Mesodermal cell (in vitro differentiated cells): ENCODE measurements around the gene VASN.
"Not testable (repeated sequence)": the region's sequence is repeated elsewhere in the genome, so short reads cannot be mapped to it uniquely, and the experiment has no call there.

ENCODE experiments used
- H3K27ac ChIP-seq: 2 replicates; pipeline ENCODE4 v1.7.0; 2013; ENCODE audit warnings: mild to moderate bottlenecking, low read depth, low read length, moderate library complexity; ENCODE audit not compliant: severe bottlenecking
- H3K36me3 ChIP-seq: 2 replicates; pipeline ENCODE4 v1.7.1; 2013; ENCODE audit warnings: mild to moderate bottlenecking, low read length, moderate library complexity; ENCODE audit not compliant: control insufficient read depth, insufficient read depth
- H3K4me1 ChIP-seq: one replicate; pipeline ENCODE4 v1.7.1; 2013; ENCODE audit warnings: mild to moderate bottlenecking, low read length; ENCODE audit not compliant: insufficient read depth, control insufficient read depth, poor library complexity, severe bottlenecking
- H3K4me3 ChIP-seq: 2 replicates; pipeline ENCODE4 v1.7.0; 2013; ENCODE audit warnings: low read length, control low read depth, mild to moderate bottlenecking; ENCODE audit not compliant: insufficient read depth, poor library complexity, severe bottlenecking; ENCODE audit errors: extremely low read depth
- H3K9me3 ChIP-seq: 2 replicates; pipeline ENCODE4 v1.7.1; 2013; ENCODE audit warnings: mild to moderate bottlenecking, low read length, moderate library complexity; ENCODE audit not compliant: control insufficient read depth
- WGBS, 2 experiments: methylation state at CpG; one replicate each; pipeline ENCODE4 v1.1.5; 2013; ENCODE audit warnings: missing lambda C conversion rate in 2 of 2; ENCODE audit not compliant: insufficient coverage in 2 of 2; 5-methylcytosine and 5-hydroxymethylcytosine counted together

Gene VASN

GRCh38 chr16:4393850-4394249 lies 22.2 kb downstream of the VASN start:
- H3K4me3 ChIP-seq, H3K9me3 ChIP-seq, H3K27ac ChIP-seq: not testable (repeated sequence)
- H3K36me3 ChIP-seq, result peaks cover 12% of the 10 kb centered on the region
- peaks cover 30% of the 10 kb centered on the region for H3K4me1 ChIP-seq
- 94 to 96% methylated on average over 10 to 12 of the region's 15 CpGs for WGBS, 2 experiments

DNA sequence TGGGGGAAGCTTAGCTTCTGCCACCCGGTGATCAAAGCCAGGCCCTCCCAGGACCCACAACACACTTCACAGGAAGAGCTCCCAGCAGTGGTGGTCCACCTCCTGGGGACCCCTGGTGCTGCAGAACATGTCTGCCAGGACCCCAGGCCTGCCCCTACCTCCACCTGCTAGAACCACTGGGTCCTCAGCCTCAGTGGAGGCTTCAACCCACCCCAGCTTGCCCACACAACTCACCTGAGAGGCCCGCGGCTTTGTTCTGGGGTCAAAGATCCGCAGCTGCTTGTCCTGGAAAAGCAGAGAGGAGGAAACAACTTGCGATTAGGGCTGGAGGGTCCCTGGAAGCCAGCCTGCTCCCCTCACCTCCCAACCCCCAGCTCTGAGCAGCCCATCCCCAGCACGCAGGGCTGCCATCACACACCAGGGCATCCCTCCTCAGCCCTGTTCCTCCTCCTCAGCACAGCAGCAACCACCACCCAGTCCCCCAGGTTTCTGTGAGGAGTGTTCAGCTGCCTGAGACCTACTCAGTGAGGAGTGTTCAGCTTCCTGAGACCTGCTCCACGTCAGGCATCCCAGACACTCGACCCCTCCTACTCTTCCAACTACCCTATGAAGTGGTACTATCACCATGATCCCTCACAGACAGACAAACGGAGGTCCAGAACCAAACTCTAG lies 23.5 kb downstream of the VASN start:
- no peak overlapping the region for H3K4me3 ChIP-seq
- peak overlapping the region; percentile 72 for H3K27ac ChIP-seq
- no peaks in the 10 kb centered on the region for H3K9me3 ChIP-seq
- H3K4me1 ChIP-seq, result peaks cover 20% of the 10 kb centered on the region
- H3K36me3 ChIP-seq, result peaks cover 15% of the 10 kb centered on the region
- WGBS, 2 experiments, result 56 to 79% methylated on average over 4 to 8 of the region's 9 CpGs

DNA sequence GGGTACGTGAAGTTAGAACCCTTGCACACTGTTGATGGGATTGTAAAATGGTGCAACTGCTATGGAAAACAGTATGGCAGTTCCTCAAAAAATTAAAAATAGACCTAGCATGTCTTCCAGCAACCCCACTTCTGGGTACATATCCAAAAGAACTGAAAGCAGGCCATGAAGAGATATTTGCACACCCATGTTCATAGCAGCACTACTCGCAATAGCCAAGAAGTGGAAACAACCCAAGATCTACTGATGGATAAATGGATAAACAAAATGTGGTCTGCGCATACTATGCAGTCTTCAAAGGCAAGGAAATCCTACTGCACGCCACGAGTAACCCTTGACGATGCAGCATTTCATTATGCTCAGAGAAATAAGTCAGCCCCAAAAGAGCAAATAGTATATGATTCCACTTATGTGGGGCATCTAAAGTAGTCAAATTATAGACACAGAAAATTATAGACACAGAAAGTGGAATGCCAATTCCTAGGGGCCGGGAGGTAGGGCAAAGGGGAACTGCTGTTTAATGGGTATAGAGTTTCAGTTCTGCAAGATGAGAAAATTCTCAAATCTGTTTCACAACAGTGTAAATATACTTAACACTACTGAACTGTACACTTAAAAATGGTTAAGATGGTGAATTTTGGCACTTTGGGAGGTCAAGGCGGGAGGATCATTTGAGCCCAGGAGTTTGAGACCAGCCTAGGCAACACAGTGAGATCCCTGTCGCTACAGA lies 27.5 kb downstream of the VASN start:
- 77 to 89% methylated on average over 3 to 8 of the region's 9 CpGs for WGBS, 2 experiments
- Histone ChIP-seq H3K4me1 (no peaks in the 10 kb centered on the region), H3K27ac (no peak overlapping the region), H3K36me3 (peaks cover 31% of the 10 kb centered on the region), H3K4me3 (no peak overlapping the region), H3K9me3 (no peaks in the 10 kb centered on the region)

GRCh38 chr16:4401094-4401501 lies 29.4 kb downstream of the VASN start:
- Histone ChIP-seq H3K4me3 (no peak overlapping the region), H3K27ac (no peak overlapping the region), H3K36me3 (peaks cover 26% of the 10 kb centered on the region), H3K4me1 (no peaks in the 10 kb centered on the region), H3K9me3 (no peaks in the 10 kb centered on the region)
- WGBS, 2 experiments, result 93% methylated on average over 10 of the region's 12 CpGs

DNA sequence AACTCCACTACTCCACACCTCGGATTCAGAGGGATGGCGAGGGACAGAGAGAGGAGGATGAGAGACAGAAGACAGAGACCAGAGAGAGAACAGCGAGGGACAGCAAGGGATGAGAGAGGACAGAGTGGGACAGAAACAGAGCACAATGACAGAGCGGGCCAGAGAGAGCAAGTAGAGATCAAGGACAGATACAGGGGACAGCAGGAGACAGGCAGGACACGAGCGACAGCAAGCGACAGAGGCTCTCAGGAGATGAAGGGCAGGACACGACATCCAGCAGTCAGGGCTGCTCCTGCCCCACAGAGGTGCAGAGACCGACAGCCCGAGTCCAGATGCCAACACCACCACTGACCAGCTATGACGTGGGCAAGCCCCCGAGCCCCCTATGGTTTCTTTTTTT lies 29.9 kb downstream of the VASN start:
- Histone ChIP-seq H3K27ac (no peak overlapping the region), H3K4me3 (no peak overlapping the region), H3K4me1 (no peaks in the 10 kb centered on the region), H3K9me3 (no peaks in the 10 kb centered on the region), H3K36me3 (peaks cover 30% of the 10 kb centered on the region)
- 91 to 93% methylated on average over 8 to 9 of the region's 12 CpGs for WGBS, 2 experiments

- H3K36me3 ChIP-seq, result peaks cover 38% of the 10 kb centered on the region
- no peak overlapping the region for H3K4me3 ChIP-seq
- H3K4me1 ChIP-seq, result no peaks in the 10 kb centered on the region
- 33 to 47% methylated on average over 22 to 23 of the region's 29 CpGs for WGBS, 2 experiments
- H3K27ac ChIP-seq, result no peak overlapping the region
- no peaks in the 10 kb centered on the region for H3K9me3 ChIP-seq
These were observed 30.9 kb downstream of the VASN start for GRCh38 chr16:4402439-4403132.

DNA sequence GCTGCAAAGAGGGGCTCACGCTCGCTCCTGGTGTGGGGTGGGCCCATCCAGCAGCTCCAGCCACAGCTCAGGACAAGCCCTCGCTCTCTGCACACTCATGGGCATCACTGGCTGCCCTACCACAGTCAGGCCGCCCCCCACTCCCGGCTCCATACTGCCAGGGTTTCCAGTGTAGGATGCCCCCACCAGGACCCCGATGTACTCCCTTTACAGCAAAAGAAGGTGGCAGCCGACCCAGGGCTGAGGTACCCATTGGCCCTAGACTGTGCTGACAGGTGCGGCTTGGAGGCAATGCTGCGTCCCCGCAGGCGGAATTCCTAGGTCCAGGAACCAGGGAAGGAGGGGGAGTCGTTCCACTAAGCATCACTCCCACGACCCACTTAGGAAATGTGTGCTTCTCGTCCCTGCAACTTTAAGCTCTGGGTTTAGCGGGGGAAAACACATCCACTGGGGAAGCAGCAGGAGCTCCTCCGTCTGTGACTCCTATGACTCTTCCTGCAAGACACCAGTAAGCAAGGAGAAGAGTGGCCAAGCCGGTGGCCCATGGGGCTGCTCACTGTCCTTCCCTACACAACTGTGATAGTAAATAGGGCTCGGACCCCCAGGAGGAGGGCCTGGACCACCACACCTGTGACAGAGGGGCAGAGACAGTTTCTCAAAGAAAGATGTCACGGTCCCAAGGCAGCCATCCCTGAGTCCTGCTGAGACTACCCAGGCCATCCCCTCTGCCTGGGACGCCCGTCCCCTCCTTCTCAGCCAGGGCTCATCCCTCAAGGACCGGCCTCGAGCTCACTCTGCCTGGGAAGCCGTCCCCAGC lies 31.7 kb downstream of the VASN start:
- no peaks in the 10 kb centered on the region for H3K9me3 ChIP-seq
- WGBS, 2 experiments, result 88 to 89% methylated on average over 22 of the region's 24 CpGs
- no peak overlapping the region for H3K4me3 ChIP-seq
- peaks cover 39% of the 10 kb centered on the region for H3K36me3 ChIP-seq
- H3K4me1 ChIP-seq, result no peaks in the 10 kb centered on the region
- no peak overlapping the region for H3K27ac ChIP-seq

DNA sequence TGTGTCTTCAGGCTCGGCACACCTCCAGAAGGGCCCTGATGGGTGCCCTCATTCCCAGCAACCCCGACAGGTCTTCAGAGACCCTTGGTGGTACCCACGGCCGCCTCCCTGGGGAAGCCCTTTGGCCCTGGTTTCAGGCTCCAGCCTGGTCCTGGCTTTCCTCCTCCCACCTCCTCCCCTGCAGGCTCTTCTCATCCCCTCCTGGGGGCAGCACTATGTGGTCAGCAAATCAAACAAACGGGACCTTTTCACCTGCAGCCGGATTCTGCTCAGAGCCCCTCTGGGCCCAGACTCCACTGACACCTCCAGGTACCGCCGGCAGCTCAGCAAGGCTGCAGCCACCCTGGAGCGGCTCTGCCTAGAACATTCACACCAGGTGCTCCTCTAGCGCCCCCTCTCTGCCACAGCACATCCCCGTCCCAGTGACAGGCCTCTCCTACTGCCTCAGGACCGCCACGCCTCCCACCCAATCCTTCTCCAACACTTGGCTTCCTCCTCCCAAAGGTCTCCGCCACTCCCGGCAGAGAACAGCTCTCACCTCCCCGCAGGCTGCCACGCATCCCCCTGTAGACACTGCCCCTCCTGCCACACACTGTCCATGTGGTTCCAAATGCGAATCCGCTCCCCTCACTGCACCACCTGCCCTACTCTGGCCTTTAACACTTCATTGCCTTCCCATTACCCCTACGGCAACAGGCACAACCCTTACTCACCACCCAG lies 32.8 kb downstream of the VASN start:
- 56 to 59% methylated on average over 20 of the region's 20 CpGs for WGBS, 2 experiments
- Histone ChIP-seq H3K4me3 (no peak overlapping the region), H3K36me3 (peaks cover 35% of the 10 kb centered on the region)

GRCh38 chr16:4404967-4405696 lies 33.5 kb downstream of the VASN start:
- 88 to 90% methylated on average over 20 to 22 of the region's 24 CpGs for WGBS, 2 experiments

More for the DNA sequence above, 32.8 kb downstream of the VASN start:
- Histone ChIP-seq H3K27ac (no peak overlapping the region), H3K9me3 (no peaks in the 10 kb centered on the region), H3K4me1 (no peaks in the 10 kb centered on the region)

More at GRCh38 chr16:4404967-4405696, 33.5 kb downstream of the VASN start:
- no peaks in the 10 kb centered on the region for H3K4me1 ChIP-seq
- H3K27ac ChIP-seq, result no peak overlapping the region
- H3K9me3 ChIP-seq, result no peaks in the 10 kb centered on the region
- no peak overlapping the region for H3K4me3 ChIP-seq
- H3K36me3 ChIP-seq, result peaks cover 35% of the 10 kb centered on the region
